GM19025 (cell line): ENCODE data around the gene ARF3.
"Not testable (repeated sequence)": the region's sequence is repeated elsewhere in the genome, so short reads cannot be mapped to it uniquely, and the experiment has no call there.

Source experiments
- ATAC-seq: cut with Tn5 transposase; IDR thresholded peaks from one replicate; pipeline ENCODE4 v1.9.1; 2021; ENCODE audit warnings: mild to moderate bottlenecking, low read depth, moderate library complexity; ENCODE audit not compliant: unreplicated experiment

Gene ARF3

GRCh38 chr12:48933664-48934311 is 23.5 kb downstream of the ARF3 start:
- ATAC-seq, result no peak

- no peak for ATAC-seq
Observed at GRCh38 chr12:48932878-48933277, 24.4 kb downstream of the ARF3 start.

GRCh38 chr12:48930475-48930874 is 26.8 kb downstream of the ARF3 start:
- ATAC-seq, result no peak

- ATAC-seq, result no peak
Observed at GRCh38 chr12:48929551-48929950, 27.7 kb downstream of the ARF3 start.

- ATAC-seq, result no peak
Observed at GRCh38 chr12:48927261-48927660, 30.0 kb downstream of the ARF3 start.

GRCh38 chr12:48925304-48926011 is 31.8 kb downstream of the ARF3 start, which contains the start of gene FKBP11:
Gene FKBP11 (minus strand): TSS chr12:48925492. CDS start chr12:48925428, 64 bp downstream.
- peak; percentile 73 for ATAC-seq

- ATAC-seq, result peak; percentile 68
Observed at GRCh38 chr12:48924617-48925303, 32.5 kb downstream of the ARF3 start.

GRCh38 chr12:48923117-48923516 is 34.2 kb downstream of the ARF3 start:
- no peak for ATAC-seq

GRCh38 chr12:48917857-48918537 is 39.3 kb downstream of the ARF3 start:
- ATAC-seq, result no peak

- no peak for ATAC-seq
Observed at GRCh38 chr12:48910196-48910595, 47.1 kb downstream of the ARF3 start.

GRCh38 chr12:48909698-48910097 is 47.6 kb downstream of the ARF3 start:
- not testable (repeated sequence) for ATAC-seq

GRCh38 chr12:48907245-48907644 is 50.0 kb downstream of the ARF3 start:
- ATAC-seq, result no peak

- ATAC-seq, result no peak
Observed at GRCh38 chr12:48903982-48904411, 53.3 kb downstream of the ARF3 start.

- no peak for ATAC-seq
Observed at GRCh38 chr12:48903363-48903981, 53.8 kb downstream of the ARF3 start.

GRCh38 chr12:48901278-48901677 is 56.0 kb downstream of the ARF3 start:
- ATAC-seq, result peak; percentile 67

- ATAC-seq, result no peak
Observed at GRCh38 chr12:48899651-48900050, 57.6 kb downstream of the ARF3 start.

GRCh38 chr12:48894271-48894670 is 63.0 kb downstream of the ARF3 start:
- ATAC-seq, result no peak

- peak; percentile 60 for ATAC-seq
Observed at GRCh38 chr12:48890657-48891418, 66.4 kb downstream of the ARF3 start.

GRCh38 chr12:48889679-48890078 is 67.6 kb downstream of the ARF3 start:
- ATAC-seq, result no peak
